Measurements from ENCODE around the gene NFIL3. TPM values are rescaled to one million over a fixed set of nuclear protein-coding genes. Genes with fewer than 3 reads are reported as not detected.

NFIL3 gene
- total RNA-seq, 2 experiments from 2014 or later: 6.2 to 11.9 TPM

DNA sequence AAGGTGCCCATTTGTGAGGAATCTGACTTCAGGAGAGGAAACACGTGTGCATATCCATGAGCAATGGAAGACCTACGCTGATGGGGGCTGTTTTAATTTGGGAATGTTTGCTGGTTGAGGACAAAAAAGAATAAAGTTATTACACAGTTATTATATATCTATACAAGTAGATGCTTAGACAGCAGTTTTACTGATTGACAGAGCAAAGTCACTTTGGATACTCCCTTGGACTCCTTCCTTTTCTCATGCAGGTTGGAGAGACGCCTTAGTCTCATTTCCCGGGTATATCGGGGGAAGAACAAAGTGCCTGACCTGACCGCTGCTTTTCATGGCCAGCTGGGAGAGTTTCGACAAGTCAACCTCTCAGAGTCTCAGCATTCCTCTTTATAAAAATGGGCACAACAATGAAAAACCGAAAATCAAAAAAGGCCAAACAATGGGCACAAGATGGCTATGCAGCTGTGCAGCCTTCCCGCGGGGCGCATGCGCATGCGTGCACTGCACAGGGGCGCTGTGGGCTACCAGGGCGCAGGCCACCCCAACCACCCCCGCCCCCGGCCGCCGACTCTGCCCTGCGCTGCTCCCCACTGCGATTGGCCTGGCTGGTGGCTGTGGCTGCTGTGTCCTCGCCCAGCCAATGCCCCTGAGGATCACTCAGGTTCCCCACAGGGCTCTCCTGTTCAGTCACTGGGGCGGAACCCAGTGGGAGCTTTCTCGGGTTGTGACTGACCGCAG, 18.1 kb downstream of the NFIL3 start:
- Histone ChIP-seq H3K36me3 (ENCODE audit: insufficient read depth, low read length) (peaks cover 6% of the 10 kb centered on the region), H3K9me3 (ENCODE audit: low read length) (no peaks in the 10 kb centered on the region), H3K4me1 (ENCODE audit: insufficient read depth, low read length, poor library complexity, severe bottlenecking) (no peaks in the 10 kb centered on the region), H3K4me3 (ENCODE audit: low read depth, low read length, poor library complexity, severe bottlenecking) (no peak overlapping the region), H3K27ac (ENCODE audit: low read depth, low read length, poor library complexity, severe bottlenecking) (no peak overlapping the region), H4K20me1 (ENCODE audit: insufficient read depth, low read length) (no peaks in the 10 kb centered on the region), H3K4me2 (ENCODE audit: low read length) (no peak overlapping the region), H3K79me2 (ENCODE audit: insufficient read depth, low read depth, low read length) (no peaks in the 10 kb centered on the region), H3K9me2 (ENCODE audit: insufficient read depth, low read length) (no peaks in the 10 kb centered on the region), H2AFZ (ENCODE audit: low read length) (no peak overlapping the region)
- intact Hi-C loops (cut with micrococcal nuclease; ENCODE audit: unreplicated experiment): no loop called here
- no TSS peak for BruUV-seq (replicated peaks)
- CTCF ChIA-PET (ENCODE audit: unreplicated experiment): no interaction called here
- no peak for TF ChIP-seq EZH2phosphoT487 (IDR thresholded peaks at IDR 0.05; ENCODE audit: borderline replicate concordance, low read depth, low read length)
- no peak for TF ChIP-seq CTCF (conservative IDR thresholded peaks at IDR 0.05; ENCODE audit: low read length)
- POLR2A ChIA-PET: no interaction called here
- DNase-seq (ENCODE audit: low spot score): no peak

GRCh38 chr9:91403665-91404543, 19.7 kb downstream of the NFIL3 start:
- no peak overlapping the region for H3K27ac ChIP-seq (ENCODE audit: low read depth, low read length, poor library complexity, severe bottlenecking)
- H3K9me2 ChIP-seq (ENCODE audit: insufficient read depth, low read length): no peaks in the 10 kb centered on the region
- no peaks in the 10 kb centered on the region for H3K79me2 ChIP-seq (ENCODE audit: insufficient read depth, low read depth, low read length)
- no peak overlapping the region for H3K4me2 ChIP-seq (ENCODE audit: low read length)
- TF ChIP-seq EZH2phosphoT487 (IDR thresholded peaks at IDR 0.05; ENCODE audit: borderline replicate concordance, low read depth, low read length) (no peak), CTCF (conservative IDR thresholded peaks at IDR 0.05; ENCODE audit: low read length) (no peak)
- no peaks in the 10 kb centered on the region; the same call in 1 of the 2 replicates for H3K36me3 ChIP-seq (ENCODE audit: insufficient read depth, low read length)
- ChIA-PET POLR2A (no interaction called here), CTCF (ENCODE audit: unreplicated experiment) (interaction anchor here (0.6 kb wide), 1 partner anchor 17 kb away, joined by 3 read pairs; no protein-coding TSS in a partner anchor)
- no peaks in the 10 kb centered on the region for H4K20me1 ChIP-seq (ENCODE audit: insufficient read depth, low read length)
- H2AFZ ChIP-seq (ENCODE audit: low read length): no peak overlapping the region
- DNase-seq (ENCODE audit: low spot score): no peak
- intact Hi-C loops (cut with micrococcal nuclease; ENCODE audit: unreplicated experiment): no loop called here
- no peak overlapping the region for H3K4me3 ChIP-seq (ENCODE audit: low read depth, low read length, poor library complexity, severe bottlenecking)
- no peaks in the 10 kb centered on the region for H3K9me3 ChIP-seq (ENCODE audit: low read length)
- no peaks in the 10 kb centered on the region for H3K4me1 ChIP-seq (ENCODE audit: insufficient read depth, low read length, poor library complexity, severe bottlenecking)
- no TSS peak for BruUV-seq (replicated peaks)
